ENCODE results near the gene C22orf39. TPM values are rescaled to one million over a fixed set of nuclear protein-coding genes. Genes with fewer than 3 reads are reported as not detected.

Gene C22orf39
- total RNA-seq, 1 experiment from 2014 or later = 19.3 TPM

DNA sequence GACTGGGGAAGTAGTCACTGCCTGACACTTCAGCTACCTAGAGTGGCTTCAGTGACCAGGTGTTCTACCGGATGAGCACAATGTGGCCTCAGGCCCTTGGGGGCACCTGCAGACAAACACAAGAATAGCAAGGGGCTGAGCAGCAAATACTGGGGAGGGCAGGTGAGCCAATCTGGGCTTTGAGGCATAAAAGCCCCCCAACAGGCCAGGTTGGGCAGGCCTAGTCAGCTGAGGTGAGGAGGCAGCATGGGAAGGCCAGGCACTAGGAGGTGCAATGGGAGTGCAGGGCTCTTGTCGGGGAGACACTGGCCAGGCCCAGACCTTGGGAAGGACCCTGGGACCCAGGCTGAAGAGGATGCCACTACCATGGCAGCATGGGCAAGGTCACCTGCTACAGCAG, 22.5 kb upstream of the C22orf39 start:
- H3T11ph ChIP-seq (ENCODE audit: low read length) = no peak overlapping the region
- Mint-ChIP-seq H3K4me3 (no peak overlapping the region), H3K36me3 (ENCODE audit: insufficient read depth in 1 of 3, low read depth in 3 of 3) (peaks cover 49 to 88% (median 81%) of the 10 kb centered on the region in 3 experiments; a peak in 6 of 7 replicates), H3K27me3 (ENCODE audit: low read depth) (no peaks in the 10 kb centered on the region), H3K9me3 (no peaks in the 10 kb centered on the region; a peak in 1 of 5 replicates), H3K4me1 (no peaks in the 10 kb centered on the region), H3K27ac (peak overlapping the region in 1 of 3 experiments; percentile 24; a peak in 1 of 7 replicates)
- no peak overlapping the region for H2BK20ac ChIP-seq (ENCODE audit: low read depth, low read length, poor library complexity, severe bottlenecking)
- no peak overlapping the region for H2AFZ ChIP-seq (ENCODE audit: low read length)
- H4K20me1 ChIP-seq (ENCODE audit: control insufficient read depth, insufficient read depth, insufficient read length) = no peaks in the 10 kb centered on the region
- H3K23me2 ChIP-seq (ENCODE audit: insufficient read length, low read depth, low read length, poor library complexity, severe bottlenecking) = no peaks in the 10 kb centered on the region
- no peaks in the 10 kb centered on the region for H3K9me3 ChIP-seq (ENCODE audit: control insufficient read depth, low read depth, low read length)
- no peak for DNase-seq
- H4K8ac ChIP-seq (replicated peaks; ENCODE audit: insufficient read length, low read depth, low read length) = no peak overlapping the region
- no peaks in the 10 kb centered on the region for H3K79me2 ChIP-seq (ENCODE audit: insufficient read depth, low read length)
- no peak overlapping the region for H3K56ac ChIP-seq (ENCODE audit: insufficient read length, low read depth, low read length)
- no peak overlapping the region for H3K4me2 ChIP-seq (ENCODE audit: insufficient read depth, insufficient read length, low read length)
- no peak overlapping the region for H2BK15ac ChIP-seq (ENCODE audit: low read depth, low read length)
- no peak overlapping the region for H2BK12ac ChIP-seq (ENCODE audit: insufficient read length, low read depth, low read length)
- no peaks in the 10 kb centered on the region for H3K4me1 ChIP-seq (ENCODE audit: insufficient read depth, low read length)
- no peak overlapping the region for H3K27ac ChIP-seq (ENCODE audit: insufficient read length, low read depth, low read length)
- TF ChIP-seq, protein P1, sequence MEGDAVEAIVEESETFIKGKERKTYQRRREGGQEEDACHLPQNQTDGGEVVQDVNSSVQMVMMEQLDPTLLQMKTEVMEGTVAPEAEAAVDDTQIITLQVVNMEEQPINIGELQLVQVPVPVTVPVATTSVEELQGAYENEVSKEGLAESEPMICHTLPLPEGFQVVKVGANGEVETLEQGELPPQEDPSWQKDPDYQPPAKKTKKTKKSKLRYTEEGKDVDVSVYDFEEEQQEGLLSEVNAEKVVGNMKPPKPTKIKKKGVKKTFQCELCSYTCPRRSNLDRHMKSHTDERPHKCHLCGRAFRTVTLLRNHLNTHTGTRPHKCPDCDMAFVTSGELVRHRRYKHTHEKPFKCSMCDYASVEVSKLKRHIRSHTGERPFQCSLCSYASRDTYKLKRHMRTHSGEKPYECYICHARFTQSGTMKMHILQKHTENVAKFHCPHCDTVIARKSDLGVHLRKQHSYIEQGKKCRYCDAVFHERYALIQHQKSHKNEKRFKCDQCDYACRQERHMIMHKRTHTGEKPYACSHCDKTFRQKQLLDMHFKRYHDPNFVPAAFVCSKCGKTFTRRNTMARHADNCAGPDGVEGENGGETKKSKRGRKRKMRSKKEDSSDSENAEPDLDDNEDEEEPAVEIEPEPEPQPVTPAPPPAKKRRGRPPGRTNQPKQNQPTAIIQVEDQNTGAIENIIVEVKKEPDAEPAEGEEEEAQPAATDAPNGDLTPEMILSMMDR (conservative IDR thresholded peaks at IDR 0.05) = no peak
- H2BK120ac ChIP-seq (ENCODE audit: low read depth, low read length, poor library complexity, severe bottlenecking) = no peak overlapping the region
- no peak overlapping the region for H2AK5ac ChIP-seq (ENCODE audit: insufficient read length, low read length)
- H3K14ac ChIP-seq (ENCODE audit: insufficient read depth, low read length) = no peak overlapping the region
- no CpG with 5 or more reads among the region's 2 CpGs for WGBS (ENCODE audit: extremely low coverage, insufficient read length, low lambda C conversion rate)
- no peak overlapping the region for H2BK5ac ChIP-seq (ENCODE audit: insufficient read length, low read length)
- H3K9ac ChIP-seq (ENCODE audit: extremely low read depth, insufficient read length, low read length) = no peak overlapping the region
- H3K18ac ChIP-seq (ENCODE audit: insufficient read length, low read depth, low read length) = no peak overlapping the region
- H4K91ac ChIP-seq (ENCODE audit: insufficient read length, low read depth, low read length) = no peak overlapping the region
- H3K4ac ChIP-seq (ENCODE audit: low read depth, low read length) = no peak overlapping the region
- H4K5ac ChIP-seq (ENCODE audit: insufficient read length, low read depth, low read length) = no peak overlapping the region
- peaks cover 3% of the 10 kb centered on the region for H3K79me1 ChIP-seq (ENCODE audit: insufficient read depth, low read depth, low read length, poor library complexity, severe bottlenecking)
- H3K27me3 ChIP-seq (ENCODE audit: insufficient read depth, low read length) = no peaks in the 10 kb centered on the region
- no peak overlapping the region for H3K23ac ChIP-seq (ENCODE audit: insufficient read length, low read depth, low read length)

All from H9 (cell line).